Measurements from ENCODE around the gene MAP3K3.
A peak's percentile ranks its signal among the peaks of the same experiment; 100 is the strongest.
"Not testable (repeated sequence)": the region's sequence is repeated elsewhere in the genome, so short reads cannot be mapped to it uniquely, and the experiment has no call there.

Gene MAP3K3

GRCh38 chr17:63706336-63707082 lies 84.3 kb downstream of the MAP3K3 start:
- no peak for DNase-seq (ENCODE audit: low read depth in 2 of 2)

- no peak for DNase-seq (ENCODE audit: low read depth in 2 of 2)
These were observed 84.9 kb downstream of the MAP3K3 start for GRCh38 chr17:63707151-63707550.

- no peak for DNase-seq (ENCODE audit: low read depth in 2 of 2)
These were observed 86.9 kb downstream of the MAP3K3 start for GRCh38 chr17:63709110-63709509.

GRCh38 chr17:63714550-63715277 lies 92.5 kb downstream of the MAP3K3 start:
- DNase-seq (ENCODE audit: low read depth in 2 of 2), result no peak

GRCh38 chr17:63716426-63716825 lies 94.2 kb downstream of the MAP3K3 start:
- DNase-seq (ENCODE audit: low read depth in 2 of 2), result no peak

- DNase-seq (ENCODE audit: low read depth in 2 of 2), result no peak
These were observed 96.8 kb downstream of the MAP3K3 start for GRCh38 chr17:63718988-63719387.

- DNase-seq (ENCODE audit: low read depth in 2 of 2), result not testable (repeated sequence)
These were observed 98.0 kb downstream of the MAP3K3 start for GRCh38 chr17:63720194-63720593.

GRCh38 chr17:63722403-63722802 lies 100.2 kb downstream of the MAP3K3 start:
- no peak for DNase-seq (ENCODE audit: low read depth in 2 of 2)

GRCh38 chr17:63735691-63736090 lies 113.5 kb downstream of the MAP3K3 start:
- no peak for DNase-seq (ENCODE audit: low read depth in 2 of 2)

- no peak for DNase-seq (ENCODE audit: low read depth in 2 of 2)
These were observed 118.4 kb downstream of the MAP3K3 start for GRCh38 chr17:63740464-63741142.

- DNase-seq (ENCODE audit: low read depth in 2 of 2), result no peak
These were observed 118.9 kb downstream of the MAP3K3 start for GRCh38 chr17:63741143-63741407.

GRCh38 chr17:63741408-63742173 lies 119.4 kb downstream of the MAP3K3 start, which contains the start of gene STRADA:
Gene STRADA, minus strand, starts transcription at chr17:63741799. Its CDS starts 13,430 bp downstream, at chr17:63728369.
- DNase-seq (ENCODE audit: low read depth in 2 of 2), result peak; percentile 97 to 98

Measured in stimulated activated CD4-positive, alpha-beta T cell treated with anti-CD3 and anti-CD28 coated beads, Interleukin-1b, Interleukin-23, amount 100 ng/mL, for 1 hour (primary cell).